A673 (cell line): ENCODE results near the gene FSCN2. TPM values are rescaled to one million over a fixed set of nuclear protein-coding genes. Genes with fewer than 3 reads are reported as not detected.
A peak's percentile ranks its signal among the peaks of the same experiment; 100 is the strongest.

ENCODE experiments used
- BruUV-seq: library from RNA; stranded (reverse); fragments of 400-500 nt; replicated peaks from 2 replicates; lab custom pipeline; 2021; lab: Mats Ljungman, UMichigan
- CTCF ChIA-PET: fragments of 300-600 bp; sonication (Branson Sonifier 250); formaldehyde crosslinking; loops from one replicate; lab custom pipeline; 2022; ENCODE audit warnings: antibody characterized with exemption; lab: Charles Lee
- POLR2A ChIA-PET: fragments of 300-600 bp; sonication (Branson Sonifier 250); formaldehyde crosslinking; loops from one replicate; lab custom pipeline; 2022; ENCODE audit warnings: antibody characterized with exemption; ENCODE audit not compliant: low non-redundant PET; lab: Charles Lee
- DNase-seq: peaks from one replicate; pipeline ENCODE4 v3.0.0-alpha.2; 2015; ENCODE audit warnings: low spot score
- H3K27ac ChIP-seq: fragments of 200-600 bp; sonication (generic); 2 replicates; pipeline ENCODE4 v1.5.1; 2016; ENCODE audit warnings: mixed run types, low read depth, mild to moderate bottlenecking, mixed read lengths, antibody characterized with exemption, low read length; ENCODE audit not compliant: poor library complexity, severe bottlenecking
- H3K27me3 ChIP-seq: fragments of 200-600 bp; sonication (generic); replicated peaks from 2 replicates; pipeline ENCODE4 v1.6.1; 2017; ENCODE audit warnings: mixed run types, low read depth, mild to moderate bottlenecking, mixed read lengths, antibody characterized with exemption, low read length; ENCODE audit not compliant: insufficient read depth, poor library complexity
- H3K36me3 ChIP-seq: fragments of 200-600 bp; sonication (generic); 2 replicates; pipeline ENCODE4 v1.6.1; 2016; ENCODE audit warnings: mixed run types, mild to moderate bottlenecking, mixed read lengths, antibody characterized with exemption, low read length; ENCODE audit not compliant: insufficient read depth, poor library complexity, severe bottlenecking
- H3K4me1 ChIP-seq: fragments of 200-600 bp; sonication (generic); 2 replicates; pipeline ENCODE4 v1.6.1; 2017; ENCODE audit warnings: mixed run types, mild to moderate bottlenecking, mixed read lengths, antibody characterized with exemption, low read length; ENCODE audit not compliant: insufficient read depth, poor library complexity, severe bottlenecking
- H3K4me3 ChIP-seq: fragments of 200-600 bp; sonication (generic); 2 replicates; pipeline ENCODE4 v1.5.1; 2016; ENCODE audit warnings: low read depth, mixed run types, mild to moderate bottlenecking, mixed read lengths, low read length; ENCODE audit not compliant: poor library complexity, severe bottlenecking
- H3K9me3 ChIP-seq: fragments of 200-600 bp; sonication (generic); 2 replicates; pipeline ENCODE4 v1.6.1; 2016; ENCODE audit warnings: mixed run types, low read depth, mild to moderate bottlenecking, mixed read lengths, antibody characterized with exemption, low read length; ENCODE audit not compliant: poor library complexity, severe bottlenecking
- CTCF ChIP-seq: fragments of 300-800, 200-600 bp; sonication (generic); conservative IDR thresholded peaks from 2 replicates; pipeline ENCODE4 v1.5.1; 2017; ENCODE audit warnings: low read depth, mild to moderate bottlenecking, antibody characterized with exemption, low read length, moderate library complexity, mixed read lengths
- EZH2 ChIP-seq: fragments of 200-600 bp; sonication (generic); IDR thresholded peaks from 2 replicates; pipeline ENCODE4 v1.6.1; 2017; ENCODE audit warnings: borderline replicate concordance, low read depth, mild to moderate bottlenecking, mixed read lengths, antibody characterized with exemption, low read length; ENCODE audit not compliant: poor library complexity, severe bottlenecking
- intact Hi-C: fragments of 100-400 bp; cut with micrococcal nuclease; formaldehyde crosslinking; loops from one replicate; pipeline ENCODE4 v1.10.0; 2022; ENCODE audit not compliant: unreplicated experiment
- total RNA-seq: library from RNA; stranded (reverse); gene quantifications from 2 replicates; pipeline ENCODE4 v1.2.3, GENCODE V29; 2021

Gene FSCN2
- total RNA-seq, 1 experiment from 2014 or later: 0.26 TPM

- no TSS peak for BruUV-seq
- Histone ChIP-seq H3K27me3 (no peaks in the 10 kb centered on the region), H3K4me3 (peak overlapping the region; percentile 79), H3K27ac (peak overlapping the region; percentile 99), H3K4me1 (peaks cover 22% of the 10 kb centered on the region), H3K36me3 (peaks cover 32% of the 10 kb centered on the region), H3K9me3 (no peaks in the 10 kb centered on the region)
- ChIA-PET POLR2A (no interaction called here), CTCF (no interaction called here)
- no peak for DNase-seq
- intact Hi-C loops: loop anchor here (10.0 kb wide), 1 partner anchor 94 kb away; no protein-coding TSS in a partner anchor
- TF ChIP-seq CTCF (no peak), EZH2 (no peak)
Measured at GRCh38 chr17:81510785-81511553, 17.2 kb upstream of the FSCN2 start.

GRCh38 chr17:81511554-81511803 lies 16.7 kb upstream of the FSCN2 start:
- peak overlapping the region; percentile 79 for H3K4me3 ChIP-seq
- peaks cover 32% of the 10 kb centered on the region for H3K36me3 ChIP-seq
- no peaks in the 10 kb centered on the region for H3K9me3 ChIP-seq
- no peak for DNase-seq
- BruUV-seq: no TSS peak
- H3K27me3 ChIP-seq: no peaks in the 10 kb centered on the region
- TF ChIP-seq CTCF (no peak), EZH2 (no peak)
- CTCF ChIA-PET: no interaction called here
- peaks cover 26% of the 10 kb centered on the region for H3K4me1 ChIP-seq
- H3K27ac ChIP-seq: peak overlapping the region; percentile 99
- POLR2A ChIA-PET: interaction anchor here (0.6 kb wide), 1 partner anchor 9 kb away, joined by 5 read pairs; no protein-coding TSS in a partner anchor
- intact Hi-C loops: loop anchor here (10.0 kb wide), 1 partner anchor 93 kb away; no protein-coding TSS in a partner anchor

GRCh38 chr17:81511804-81512561 lies 16.2 kb upstream of the FSCN2 start:
- ChIA-PET CTCF (no interaction called here), POLR2A (interaction anchor here (0.6 kb wide), 1 partner anchor 9 kb away, joined by 5 read pairs; no protein-coding TSS in a partner anchor)
- no peaks in the 10 kb centered on the region for H3K27me3 ChIP-seq
- peaks cover 26% of the 10 kb centered on the region for H3K4me1 ChIP-seq
- H3K36me3 ChIP-seq: peaks cover 32% of the 10 kb centered on the region
- H3K4me3 ChIP-seq: peak overlapping the region; percentile 79
- H3K9me3 ChIP-seq: no peaks in the 10 kb centered on the region
- TF ChIP-seq EZH2 (no peak), CTCF (no peak)
- no peak for DNase-seq
- TSS peak; percentile 71 for BruUV-seq
- H3K27ac ChIP-seq: peak overlapping the region; percentile 99
- intact Hi-C loops: loop anchor here (10.0 kb wide), 1 partner anchor 93 kb away; no protein-coding TSS in a partner anchor
